Glutamatergic neuron (in vitro differentiated cells): ENCODE results near the gene TMEM243. TPM values are rescaled to one million over a fixed set of nuclear protein-coding genes. Genes with fewer than 3 reads are reported as not detected.
"Not testable (repeated sequence)": the region's sequence is repeated elsewhere in the genome, so short reads cannot be mapped to it uniquely, and the experiment has no call there.

Source experiments
- DNase-seq: peaks from one replicate; pipeline ENCODE4 v3.0.0; 2022
- H3K27ac Mint-ChIP-seq: one replicate; pipeline ENCODE4 v1.8.0; 2020; ENCODE audit warnings: mild to moderate bottlenecking, mixed read lengths, inconsistent platforms; ENCODE audit not compliant: unreplicated experiment
- H3K27me3 Mint-ChIP-seq: one replicate; pipeline ENCODE4 v1.8.0; 2020; ENCODE audit warnings: mild to moderate bottlenecking, moderate library complexity, mixed read lengths, inconsistent platforms; ENCODE audit not compliant: unreplicated experiment
- H3K36me3 Mint-ChIP-seq: one replicate; pipeline ENCODE4 v1.8.0; 2020; ENCODE audit warnings: mild to moderate bottlenecking, mixed read lengths, inconsistent platforms; ENCODE audit not compliant: unreplicated experiment
- H3K4me1 Mint-ChIP-seq: one replicate; pipeline ENCODE4 v1.8.0; 2020; ENCODE audit warnings: mild to moderate bottlenecking, low read depth, mixed read lengths, inconsistent platforms; ENCODE audit not compliant: unreplicated experiment
- H3K4me3 Mint-ChIP-seq: one replicate; pipeline ENCODE4 v1.8.0; 2020; ENCODE audit warnings: mild to moderate bottlenecking, mixed read lengths, inconsistent platforms; ENCODE audit not compliant: unreplicated experiment
- H3K9me3 Mint-ChIP-seq: one replicate; pipeline ENCODE4 v1.8.0; 2020; ENCODE audit warnings: mild to moderate bottlenecking, moderate library complexity, mixed read lengths, inconsistent platforms; ENCODE audit not compliant: unreplicated experiment
- total RNA-seq: library from RNA; stranded (reverse); fragmentation: NEBNext Ultra II Directional; extraction: Animal tissue kit (Norgen Biotek cat#: 25700); gene quantifications from one replicate; pipeline ENCODE4 v1.2.1, GENCODE V29; 2021; ENCODE audit not compliant: unreplicated experiment
- TF ChIP-seq, protein P1 (sequence below): fragments of 200-600 bp; sonication (generic); IDR thresholded peaks from one replicate; pipeline ENCODE4 v1.5.0; 2021; ENCODE audit not compliant: partially characterized antibody, unreplicated experiment

Gene TMEM243
- total RNA-seq, 1 donor from 2014 or later: 4.3 TPM

DNA sequence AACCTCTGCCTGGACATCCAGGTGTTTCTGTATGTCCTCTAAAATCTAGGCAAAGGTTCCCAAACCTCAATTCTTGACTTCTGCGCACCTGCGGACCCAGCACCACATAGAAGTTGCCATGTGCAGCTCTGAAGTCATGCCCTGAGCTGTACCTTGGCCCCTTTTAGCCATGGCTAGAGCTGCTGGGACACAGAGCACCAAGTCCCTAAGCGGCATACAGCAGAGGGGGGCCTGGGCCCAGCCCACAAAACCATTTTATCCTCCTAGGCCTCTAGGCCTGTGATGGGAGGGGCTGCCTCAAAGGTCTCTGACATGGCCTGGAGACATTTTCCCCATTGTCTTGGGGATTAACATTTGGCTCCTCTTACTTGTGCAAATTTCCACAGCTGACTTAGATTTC lies 14.6 kb downstream of the TMEM243 start:
- Mint-ChIP-seq H3K36me3 (peaks cover 33% of the 10 kb centered on the region), H3K4me1 (peaks cover 2% of the 10 kb centered on the region), H3K27ac (no peak overlapping the region), H3K27me3 (peaks cover 5% of the 10 kb centered on the region), H3K4me3 (no peak overlapping the region), H3K9me3 (peaks cover 31% of the 10 kb centered on the region)
- DNase-seq: no peak
- TF ChIP-seq, protein P1, sequence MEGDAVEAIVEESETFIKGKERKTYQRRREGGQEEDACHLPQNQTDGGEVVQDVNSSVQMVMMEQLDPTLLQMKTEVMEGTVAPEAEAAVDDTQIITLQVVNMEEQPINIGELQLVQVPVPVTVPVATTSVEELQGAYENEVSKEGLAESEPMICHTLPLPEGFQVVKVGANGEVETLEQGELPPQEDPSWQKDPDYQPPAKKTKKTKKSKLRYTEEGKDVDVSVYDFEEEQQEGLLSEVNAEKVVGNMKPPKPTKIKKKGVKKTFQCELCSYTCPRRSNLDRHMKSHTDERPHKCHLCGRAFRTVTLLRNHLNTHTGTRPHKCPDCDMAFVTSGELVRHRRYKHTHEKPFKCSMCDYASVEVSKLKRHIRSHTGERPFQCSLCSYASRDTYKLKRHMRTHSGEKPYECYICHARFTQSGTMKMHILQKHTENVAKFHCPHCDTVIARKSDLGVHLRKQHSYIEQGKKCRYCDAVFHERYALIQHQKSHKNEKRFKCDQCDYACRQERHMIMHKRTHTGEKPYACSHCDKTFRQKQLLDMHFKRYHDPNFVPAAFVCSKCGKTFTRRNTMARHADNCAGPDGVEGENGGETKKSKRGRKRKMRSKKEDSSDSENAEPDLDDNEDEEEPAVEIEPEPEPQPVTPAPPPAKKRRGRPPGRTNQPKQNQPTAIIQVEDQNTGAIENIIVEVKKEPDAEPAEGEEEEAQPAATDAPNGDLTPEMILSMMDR: no peak

DNA sequence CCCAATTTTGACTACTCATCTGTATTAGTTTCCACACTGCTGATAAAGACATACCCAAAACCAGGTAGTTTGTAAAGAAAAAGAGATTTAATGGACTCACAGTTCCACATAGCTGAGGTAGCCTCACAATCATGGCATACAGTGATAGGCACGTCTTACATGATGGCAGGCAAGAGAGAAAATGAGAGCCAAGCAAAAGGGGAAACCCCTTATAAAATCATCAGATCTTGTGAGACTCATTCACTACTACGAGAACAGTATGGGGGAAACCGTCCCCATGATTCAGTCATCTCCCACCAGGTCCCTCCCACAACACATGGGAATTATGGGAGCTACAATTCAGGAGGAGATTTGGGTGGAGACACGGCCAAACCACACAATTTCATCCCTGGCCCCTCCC lies 15.6 kb downstream of the TMEM243 start:
- not testable (repeated sequence) for H3K27ac Mint-ChIP-seq, H3K4me3 Mint-ChIP-seq, H3K4me1 Mint-ChIP-seq, DNase-seq, H3K27me3 Mint-ChIP-seq
- peaks cover 29% of the 10 kb centered on the region for H3K9me3 Mint-ChIP-seq
- peaks cover 31% of the 10 kb centered on the region for H3K36me3 Mint-ChIP-seq

DNA sequence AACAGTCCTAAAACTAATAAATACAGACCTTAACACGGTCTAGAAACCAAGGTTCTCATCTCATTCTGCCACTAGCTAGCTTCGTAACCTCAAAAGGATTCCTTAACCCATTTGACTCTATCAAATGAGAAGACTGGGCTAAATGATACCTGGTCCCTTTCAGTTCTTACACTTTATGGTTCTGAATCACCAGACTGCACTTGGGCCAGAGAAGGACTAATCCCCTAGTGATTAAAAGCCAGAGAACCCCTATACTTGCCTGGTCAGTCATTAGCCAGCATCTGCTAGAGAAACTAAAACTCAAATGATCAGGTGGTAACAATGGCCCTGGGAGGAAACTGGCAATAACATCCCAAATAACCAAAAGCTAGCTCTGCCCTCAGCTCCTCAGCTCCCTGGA lies 16.8 kb downstream of the TMEM243 start:
- Mint-ChIP-seq H3K4me3 (no peak overlapping the region), H3K4me1 (peaks cover 2% of the 10 kb centered on the region), H3K9me3 (peaks cover 24% of the 10 kb centered on the region), H3K27me3 (peaks cover 5% of the 10 kb centered on the region), H3K27ac (no peak overlapping the region), H3K36me3 (peaks cover 31% of the 10 kb centered on the region)
- DNase-seq: no peak
- TF ChIP-seq, protein P1: no peak

DNA sequence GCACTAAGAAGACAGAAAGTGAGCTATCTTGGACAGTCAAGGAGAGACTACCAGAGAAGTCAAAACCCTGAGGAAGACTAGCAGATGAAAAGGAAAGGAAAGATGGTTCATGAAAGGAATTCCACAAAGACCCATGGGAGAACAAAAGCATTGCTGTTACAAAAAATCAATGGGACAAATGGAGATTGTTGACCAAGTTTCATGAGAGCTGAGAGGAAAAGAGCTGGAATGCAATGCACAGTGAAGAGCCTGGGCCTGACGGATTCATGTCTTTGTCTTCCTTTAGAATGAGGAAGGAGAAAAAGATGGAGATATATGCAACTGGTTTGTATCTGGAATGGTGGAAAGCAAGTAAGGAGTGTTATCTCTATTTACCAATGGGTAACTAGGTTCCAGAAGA lies 17.3 kb downstream of the TMEM243 start:
- H3K27ac Mint-ChIP-seq: no peak overlapping the region
- H3K9me3 Mint-ChIP-seq: peaks cover 23% of the 10 kb centered on the region
- peaks cover 5% of the 10 kb centered on the region for H3K27me3 Mint-ChIP-seq
- DNase-seq: no peak
- TF ChIP-seq, protein P1: no peak
- H3K4me3 Mint-ChIP-seq: no peak overlapping the region
- H3K4me1 Mint-ChIP-seq: peaks cover 2% of the 10 kb centered on the region
- peaks cover 31% of the 10 kb centered on the region for H3K36me3 Mint-ChIP-seq

DNA sequence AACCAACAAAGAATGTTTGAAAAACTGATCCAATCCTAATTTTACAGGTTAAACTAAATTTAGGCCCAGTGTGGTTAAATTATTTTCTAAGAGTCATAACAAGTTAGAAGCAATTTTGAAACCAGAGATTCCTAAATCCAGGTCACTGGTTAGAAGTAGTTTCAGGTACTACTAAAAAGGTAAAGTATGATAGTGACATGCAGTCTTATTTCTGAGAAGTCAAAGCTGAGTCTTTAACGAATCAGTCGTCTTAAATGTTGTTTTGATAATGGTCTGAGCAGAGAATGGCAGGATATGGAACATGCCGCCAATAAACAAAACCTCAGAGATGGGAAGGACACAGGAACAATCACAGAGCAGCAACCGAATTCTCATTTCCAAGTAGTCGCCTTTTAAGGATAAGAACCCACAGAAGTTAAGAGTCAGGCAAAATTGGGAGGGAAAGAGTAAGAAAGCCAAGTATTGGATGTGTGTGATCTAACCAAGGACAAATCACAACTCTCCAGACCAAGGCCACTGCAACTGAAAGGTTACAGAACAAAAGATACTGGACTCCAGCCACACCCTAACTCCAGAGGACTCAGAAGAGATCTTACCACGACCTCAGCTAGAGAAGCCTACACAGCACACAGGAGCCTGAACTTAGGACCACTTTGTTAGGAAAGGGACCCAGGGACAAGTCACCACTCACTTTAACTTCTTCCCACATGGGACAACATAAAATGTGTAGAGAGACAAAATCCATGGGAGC lies 19.7 kb downstream of the TMEM243 start:
- Mint-ChIP-seq H3K27me3 (peaks cover 2% of the 10 kb centered on the region), H3K4me3 (no peak overlapping the region), H3K9me3 (peaks cover 12% of the 10 kb centered on the region), H3K4me1 (peaks cover 2% of the 10 kb centered on the region), H3K27ac (no peak overlapping the region), H3K36me3 (peaks cover 17% of the 10 kb centered on the region)
- no peak for DNase-seq
- TF ChIP-seq, protein P1: no peak
